Esophagus muscularis mucosa (tissue), 4 donors: Measurements from ENCODE around the gene VWC2.

ENCODE experiments used
- CTCF ChIP-seq, 3 experiments: fragments of 200-600 bp in 2 of 3; fragments of 450-650 bp in 1 of 3; sonication (generic) in 2 of 3; IDR thresholded peaks; one replicate each; pipeline ENCODE4 v1.5.1; 2017 to 2019; ENCODE audit warnings: antibody characterized with exemption in 3 of 3, mild to moderate bottlenecking in 2 of 3, moderate library complexity in 1 of 3
- EP300 ChIP-seq: sonication (generic); formaldehyde crosslinking; IDR thresholded peaks from one replicate; pipeline ENCODE4 v1.6.1; 2017; ENCODE audit warnings: antibody characterized with exemption
- POLR2A ChIP-seq: fragments of 450-650 bp; IDR thresholded peaks from one replicate; pipeline ENCODE4 v1.6.1; 2017; ENCODE audit warnings: antibody characterized with exemption, moderate library complexity, mild to moderate bottlenecking, low read depth
- POLR2AphosphoS5 ChIP-seq, 2 donors: sonication (generic); formaldehyde crosslinking; IDR thresholded peaks; one replicate each; pipeline ENCODE4 v1.6.1; 2017; ENCODE audit warnings: antibody characterized with exemption in 2 of 2

DNA sequence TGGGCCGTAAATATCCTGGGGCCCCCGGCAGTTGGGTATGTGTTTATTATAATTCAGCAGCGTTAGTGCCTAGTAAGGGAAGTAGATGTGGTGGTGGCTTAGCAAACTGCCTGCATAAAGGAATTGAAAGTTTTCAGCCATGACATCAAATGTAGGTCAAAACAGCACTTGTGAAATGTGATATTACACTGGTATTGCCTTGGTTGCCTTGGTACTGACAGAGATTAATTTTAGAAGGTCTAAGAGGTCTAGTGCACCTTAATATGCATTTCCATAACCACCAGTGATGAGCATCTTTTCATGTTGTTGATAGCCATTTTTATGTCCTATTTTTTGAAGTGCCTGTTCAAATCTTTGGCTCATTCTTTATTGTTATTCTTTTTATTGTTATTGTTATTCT lies 50.1 kb downstream of the VWC2 start:
- no peak for TF ChIP-seq CTCF (IDR thresholded peaks at IDR 0.05)
- no peak for TF ChIP-seq EP300
- TF ChIP-seq POLR2A = no peak
- TF ChIP-seq POLR2AphosphoS5 (IDR thresholded peaks at IDR 0.05) = no peak
